Gastroesophageal sphincter (tissue), 4 donors: ENCODE measurements around the gene CLEC4M. TPM values are rescaled to one million over a fixed set of nuclear protein-coding genes. Genes with fewer than 3 reads are reported as not detected.
"Not testable (repeated sequence)": the region's sequence is repeated elsewhere in the genome, so short reads cannot be mapped to it uniquely, and the experiment has no call there.

ENCODE experiments used
- ATAC-seq: fragments of 150-250 bp; one replicate; pipeline ENCODE4 v1.9.1; 2016; ENCODE audit warnings: mild to moderate bottlenecking, moderate library complexity
- H3K27ac ChIP-seq, 4 donors: fragments of 200-600 bp; sonication (generic) in 3 of 4; 1 replicate in 3 of 4; 2 replicates in 1 of 4; pipeline ENCODE4 v1.5.1; 2016 to 2019
- H3K27me3 ChIP-seq: fragments of 200-600 bp; sonication (generic); one replicate; pipeline ENCODE4 v1.5.1; 2019
- H3K36me3 ChIP-seq, 2 donors: fragments of 200-600 bp; sonication (generic); one replicate each; pipeline ENCODE4 v1.5.1; 2019; ENCODE audit warnings: control low read depth in 1 of 2
- H3K4me1 ChIP-seq, 3 donors: fragments of 200-600 bp; sonication (generic); 1 replicate in 2 of 3; 2 replicates in 1 of 3; pipeline ENCODE4 v1.5.1; 2016 to 2019; ENCODE audit warnings: control low read depth in 2 of 3
- H3K4me3 ChIP-seq, 2 donors: fragments of 200-600 bp; sonication (generic); one replicate each; pipeline ENCODE4 v1.5.1; 2019; ENCODE audit warnings: mild to moderate bottlenecking in 1 of 2, moderate library complexity in 1 of 2
- H3K9me3 ChIP-seq, 3 donors: fragments of 200-600 bp; sonication (generic); one replicate each; pipeline ENCODE4 v1.5.1; 2017 to 2019; ENCODE audit warnings: control low read depth in 2 of 3
- EP300 ChIP-seq: sonication (generic); formaldehyde crosslinking; IDR thresholded peaks from one replicate; pipeline ENCODE4 v1.6.1; 2017; ENCODE audit warnings: antibody characterized with exemption, mild to moderate bottlenecking
- POLR2A ChIP-seq, 2 donors: fragments of 450-650 bp; IDR thresholded peaks; one replicate each; pipeline ENCODE4 v1.6.1; 2017; ENCODE audit warnings: antibody characterized with exemption in 2 of 2, mild to moderate bottlenecking in 2 of 2, moderate library complexity in 1 of 2
- POLR2AphosphoS5 ChIP-seq: sonication (generic); formaldehyde crosslinking; IDR thresholded peaks from one replicate; pipeline ENCODE4 v1.6.1; 2017; ENCODE audit warnings: antibody characterized with exemption
- WGBS, 2 donors: methylation state at CpG; one replicate each; pipeline ENCODE4 v1.1.5; 2018; ENCODE audit warnings: low coverage in 1 of 2; 5-methylcytosine and 5-hydroxymethylcytosine counted together
- total RNA-seq, 4 donors: library from RNA; depleted of rRNA; stranded (reverse); fragments of >200 nt; gene quantifications; one replicate each; pipeline ENCODE4 v1.1.0, GENCODE V29; 2016
- TF ChIP-seq, protein P1 (sequence below), 4 experiments: fragments of 200-600 bp in 2 of 4; fragments of 450-650 bp in 2 of 4; sonication (generic) in 1 of 4; IDR thresholded peaks; one replicate each; pipeline ENCODE4 v1.5.1; 2017 to 2019; ENCODE audit warnings: antibody characterized with exemption in 4 of 4, mild to moderate bottlenecking in 2 of 4, moderate library complexity in 2 of 4

Gene CLEC4M
- total RNA-seq, 4 donors from 2014 or later, result not detected

DNA sequence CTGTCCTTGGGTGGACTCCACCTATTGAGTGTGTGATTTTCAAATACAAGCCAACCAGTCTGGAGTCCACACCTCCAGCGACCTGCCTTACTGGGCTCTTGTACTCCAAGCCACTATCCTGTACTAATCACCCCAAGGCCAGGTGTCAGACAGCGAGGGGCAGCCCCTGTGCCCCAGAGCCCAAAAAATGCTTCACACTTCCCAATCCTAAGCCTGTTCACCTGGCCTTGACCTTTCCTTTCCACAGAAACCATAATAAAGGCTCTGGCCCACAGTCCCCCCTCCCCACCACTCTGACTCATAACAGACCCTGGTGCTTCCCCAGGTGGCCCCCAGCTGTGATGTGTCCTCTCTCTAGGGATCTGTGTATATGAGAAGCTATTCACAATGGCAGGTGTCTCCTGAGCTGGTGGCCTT, 19.6 kb upstream of the CLEC4M start:
- no peak for ATAC-seq
- 38 to 40% methylated on average over 1 to 2 of the region's 2 CpGs for WGBS, 2 donors
- no peaks in the 10 kb centered on the region for H3K9me3 ChIP-seq
- no peak overlapping the region for H3K4me3 ChIP-seq
- no peak overlapping the region for H3K27ac ChIP-seq
- no peaks in the 10 kb centered on the region for H3K36me3 ChIP-seq
- H3K27me3 ChIP-seq, result peaks cover 52% of the 10 kb centered on the region
- H3K4me1 ChIP-seq, result no peaks in the 10 kb centered on the region
- TF ChIP-seq, protein P1, sequence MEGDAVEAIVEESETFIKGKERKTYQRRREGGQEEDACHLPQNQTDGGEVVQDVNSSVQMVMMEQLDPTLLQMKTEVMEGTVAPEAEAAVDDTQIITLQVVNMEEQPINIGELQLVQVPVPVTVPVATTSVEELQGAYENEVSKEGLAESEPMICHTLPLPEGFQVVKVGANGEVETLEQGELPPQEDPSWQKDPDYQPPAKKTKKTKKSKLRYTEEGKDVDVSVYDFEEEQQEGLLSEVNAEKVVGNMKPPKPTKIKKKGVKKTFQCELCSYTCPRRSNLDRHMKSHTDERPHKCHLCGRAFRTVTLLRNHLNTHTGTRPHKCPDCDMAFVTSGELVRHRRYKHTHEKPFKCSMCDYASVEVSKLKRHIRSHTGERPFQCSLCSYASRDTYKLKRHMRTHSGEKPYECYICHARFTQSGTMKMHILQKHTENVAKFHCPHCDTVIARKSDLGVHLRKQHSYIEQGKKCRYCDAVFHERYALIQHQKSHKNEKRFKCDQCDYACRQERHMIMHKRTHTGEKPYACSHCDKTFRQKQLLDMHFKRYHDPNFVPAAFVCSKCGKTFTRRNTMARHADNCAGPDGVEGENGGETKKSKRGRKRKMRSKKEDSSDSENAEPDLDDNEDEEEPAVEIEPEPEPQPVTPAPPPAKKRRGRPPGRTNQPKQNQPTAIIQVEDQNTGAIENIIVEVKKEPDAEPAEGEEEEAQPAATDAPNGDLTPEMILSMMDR (IDR thresholded peaks at IDR 0.05), result no peak
- no peak for TF ChIP-seq POLR2AphosphoS5
- TF ChIP-seq EP300, result no peak
- TF ChIP-seq POLR2A (IDR thresholded peaks at IDR 0.05), result no peak

DNA sequence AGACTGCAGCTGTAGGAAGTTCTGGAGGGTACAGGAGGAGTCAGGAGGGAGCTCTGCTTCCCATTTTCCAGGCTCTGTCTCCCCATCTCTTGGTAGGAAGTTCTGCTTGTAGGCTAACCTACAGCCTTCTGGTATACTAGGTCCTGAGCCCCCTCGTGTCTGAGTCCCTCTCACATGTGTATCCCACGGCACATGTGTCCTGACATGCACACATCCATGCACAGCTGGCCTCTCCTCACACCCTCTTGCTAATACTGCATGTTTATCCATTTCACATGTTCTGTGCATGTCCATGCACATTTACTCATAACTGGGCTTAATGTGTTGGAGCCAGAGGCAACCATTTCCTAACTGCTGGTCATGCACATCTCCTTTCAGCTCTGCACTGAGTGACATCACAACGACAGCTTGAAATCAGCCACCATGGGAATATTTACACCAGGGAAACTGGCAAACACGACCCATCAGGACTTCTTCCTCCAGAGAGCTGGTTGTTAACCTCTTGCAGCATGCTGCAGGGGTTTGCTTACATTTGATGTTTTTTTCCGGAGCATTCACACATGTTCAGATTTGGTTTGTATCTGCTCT, 18.8 kb upstream of the CLEC4M start:
- TF ChIP-seq EP300, result no peak
- TF ChIP-seq, protein P1 (IDR thresholded peaks at IDR 0.05), result no peak
- TF ChIP-seq POLR2A (IDR thresholded peaks at IDR 0.05), result no peak
- TF ChIP-seq POLR2AphosphoS5, result no peak
- ATAC-seq, result no peak
- H3K4me3 ChIP-seq, result no peak overlapping the region
- WGBS, 2 donors, result 50 to 67% methylated on average over 4 to 5 of the region's 5 CpGs
- no peaks in the 10 kb centered on the region for H3K9me3 ChIP-seq
- H3K36me3 ChIP-seq, result no peaks in the 10 kb centered on the region
- H3K27me3 ChIP-seq, result peaks cover 51% of the 10 kb centered on the region
- H3K4me1 ChIP-seq, result no peaks in the 10 kb centered on the region
- no peak overlapping the region for H3K27ac ChIP-seq

- H3K27me3 ChIP-seq, result peaks cover 51% of the 10 kb centered on the region
- no peaks in the 10 kb centered on the region for H3K4me1 ChIP-seq
- H3K36me3 ChIP-seq, result no peaks in the 10 kb centered on the region
- no peak for ATAC-seq
- WGBS, 2 donors, result 33 to 60% methylated on average over 1 to 2 of the region's 12 CpGs
- H3K27ac ChIP-seq, result no peak overlapping the region
- TF ChIP-seq POLR2AphosphoS5, result no peak
- TF ChIP-seq, protein P1 (IDR thresholded peaks at IDR 0.05), result no peak
- H3K9me3 ChIP-seq, result no peaks in the 10 kb centered on the region
- no peak overlapping the region for H3K4me3 ChIP-seq
Measured at GRCh38 chr19:7744871-7745650, 18.0 kb upstream of the CLEC4M start.

GRCh38 chr19:7746306-7746705, 16.7 kb upstream of the CLEC4M start:
- not testable (repeated sequence) for H3K36me3 ChIP-seq, ATAC-seq, H3K4me1 ChIP-seq, H3K27ac ChIP-seq, H3K9me3 ChIP-seq
- no CpG with 5 or more reads among the region's 4 CpGs for WGBS, 2 donors
- peak overlapping the region in 1 of 2 donors; percentile 18 for H3K4me3 ChIP-seq
- H3K27me3 ChIP-seq, result peaks cover 60% of the 10 kb centered on the region

- no peak for TF ChIP-seq POLR2AphosphoS5
- no peak for TF ChIP-seq POLR2A (IDR thresholded peaks at IDR 0.05)
- TF ChIP-seq, protein P1 (IDR thresholded peaks at IDR 0.05), result no peak
- TF ChIP-seq EP300, result no peak
- Histone ChIP-seq H3K9me3 (no peaks in the 10 kb centered on the region), H3K4me3 (peak within 1 kb of the TSS in 1 of 2 donors; percentile 18), H3K27ac (no peak within 1 kb of the TSS), H3K27me3 (peaks cover 68% of the 10 kb centered on the region), H3K36me3 (no peaks in the 10 kb centered on the region), H3K4me1 (no peaks in the 10 kb centered on the region)
- WGBS, 2 donors, result 30 to 59% methylated on average over 1 to 3 of the region's 7 CpGs
- ATAC-seq, result peak; percentile 7
Measured at GRCh38 chr19:7746903-7747884, 15.8 kb upstream of the CLEC4M start, which contains the start of gene CD209. Gene CD209 (minus strand): TSS chr19:7747534. CDS start chr19:7747511, 23 bp downstream.
